ENCODE measurements around the gene DHRS1. TPM values are rescaled to one million over a fixed set of nuclear protein-coding genes. Genes with fewer than 3 reads are reported as not detected.
A peak's percentile ranks its signal among the peaks of the same experiment; 100 is the strongest.
"Not testable (repeated sequence)": the region's sequence is repeated elsewhere in the genome, so short reads cannot be mapped to it uniquely, and the experiment has no call there.

Gene DHRS1
- total and polyA plus RNA-seq, 7 donors = 13.9 to 56.6 (median 34.6) TPM

DNA sequence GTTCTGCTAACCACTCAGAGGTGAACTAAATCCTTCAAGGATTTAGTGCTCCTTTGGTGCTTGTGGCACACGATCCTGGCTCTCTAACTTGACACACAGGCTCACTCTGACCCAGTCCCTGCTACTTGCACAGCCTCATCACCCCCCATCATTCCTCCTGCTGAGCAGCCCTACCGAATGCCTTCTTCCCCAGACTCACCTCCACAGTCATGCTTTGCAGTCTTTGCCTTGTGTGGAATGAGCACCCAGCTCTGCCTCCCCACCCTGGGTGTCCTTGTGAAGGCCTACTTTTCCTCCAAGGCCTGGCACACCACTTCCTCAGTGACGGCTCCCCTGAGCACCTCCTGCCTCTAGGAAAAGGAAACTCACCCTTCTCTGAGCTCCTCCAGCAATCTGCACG is 49.2 kb downstream of the DHRS1 start:
- no peaks in the 10 kb centered on the region for H3K4me1 ChIP-seq
- no peaks in the 10 kb centered on the region for H3K27me3 ChIP-seq
- no peak overlapping the region for H3K4me3 ChIP-seq
- H3K27ac ChIP-seq = no peak overlapping the region
- no peaks in the 10 kb centered on the region for H3K9me3 ChIP-seq
- TF ChIP-seq POLR2A (IDR thresholded peaks at IDR 0.05) (no peak), EP300 (IDR thresholded peaks at IDR 0.05) (no peak), POLR2AphosphoS5 (IDR thresholded peaks at IDR 0.05) (no peak), CTCF (IDR thresholded peaks at IDR 0.05) (no peak)
- 72 to 76% methylated on average over 4 of the region's 4 CpGs for WGBS, 2 donors
- H3K36me3 ChIP-seq = no peaks in the 10 kb centered on the region
- DNase-seq = peak; percentile 39
- intact Hi-C loops (cut with DNase I) = no loop called here

DNA sequence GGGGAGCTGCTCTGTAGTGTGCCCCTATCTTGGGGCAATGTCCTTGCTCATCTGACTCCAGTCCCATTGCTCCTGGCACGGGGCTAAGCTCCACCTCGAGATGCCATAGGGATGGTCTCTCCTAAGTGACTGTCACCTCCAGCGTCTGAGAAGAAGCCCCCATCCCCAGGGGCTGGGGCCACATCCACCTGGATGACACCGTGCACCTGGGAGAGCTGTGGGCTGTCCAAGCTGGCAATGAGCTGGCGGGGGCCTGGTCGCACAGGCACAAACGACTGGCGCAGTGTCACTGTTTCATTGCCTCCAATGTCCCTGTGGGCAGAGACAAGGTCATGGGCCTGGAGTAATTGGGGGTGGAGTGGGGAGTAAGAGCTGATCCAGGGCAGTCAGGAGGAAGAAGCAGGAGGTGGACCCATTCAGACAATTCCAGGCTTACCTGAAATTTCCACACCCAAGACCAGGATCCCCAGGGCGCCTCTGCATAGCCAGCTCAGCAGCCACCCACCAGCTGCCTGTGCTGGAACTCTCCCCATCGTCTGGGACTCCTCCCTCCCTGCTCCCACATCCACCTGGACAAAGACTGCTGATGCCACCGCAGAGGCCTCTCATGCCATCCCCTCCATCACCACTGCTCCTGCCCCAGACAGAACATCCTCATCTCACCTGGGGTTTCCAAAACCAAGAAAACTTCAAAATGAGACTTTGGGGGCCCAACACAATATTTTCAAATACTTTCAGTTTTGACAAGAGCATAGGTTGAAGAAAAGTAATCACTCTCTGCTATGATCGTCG is 50.2 kb downstream of the DHRS1 start:
- Histone ChIP-seq H3K4me1 (no peaks in the 10 kb centered on the region), H3K4me3 (no peak overlapping the region), H3K27ac (no peak overlapping the region), H3K9me3 (no peaks in the 10 kb centered on the region), H3K27me3 (no peaks in the 10 kb centered on the region), H3K36me3 (no peaks in the 10 kb centered on the region)
- WGBS, 2 donors = 81 to 82% methylated on average over 13 of the region's 13 CpGs
- no peak for TF ChIP-seq POLR2AphosphoS5 (IDR thresholded peaks at IDR 0.05)
- TF ChIP-seq EP300 (IDR thresholded peaks at IDR 0.05) = no peak
- TF ChIP-seq CTCF (IDR thresholded peaks at IDR 0.05) = no peak
- TF ChIP-seq POLR2A (IDR thresholded peaks at IDR 0.05) = no peak
- DNase-seq = peak; percentile 33
- intact Hi-C loops (cut with DNase I) = no loop called here

- intact Hi-C loops (cut with DNase I) = no loop called here
- 79 to 82% methylated on average over 7 of the region's 7 CpGs for WGBS, 2 donors
- TF ChIP-seq POLR2A (IDR thresholded peaks at IDR 0.05) (no peak), CTCF (IDR thresholded peaks at IDR 0.05) (no peak), POLR2AphosphoS5 (IDR thresholded peaks at IDR 0.05) (no peak), EP300 (IDR thresholded peaks at IDR 0.05) (no peak)
- Histone ChIP-seq H3K27ac (no peak overlapping the region), H3K9me3 (no peaks in the 10 kb centered on the region), H3K4me3 (no peak overlapping the region), H3K27me3 (no peaks in the 10 kb centered on the region), H3K4me1 (peaks cover 0 to 10% (median 9%) of the 10 kb centered on the region in 4 donors), H3K36me3 (no peaks in the 10 kb centered on the region)
- no peak for DNase-seq
These were observed 52.2 kb downstream of the DHRS1 start for GRCh38 chr14:24247422-24247821.

DNA sequence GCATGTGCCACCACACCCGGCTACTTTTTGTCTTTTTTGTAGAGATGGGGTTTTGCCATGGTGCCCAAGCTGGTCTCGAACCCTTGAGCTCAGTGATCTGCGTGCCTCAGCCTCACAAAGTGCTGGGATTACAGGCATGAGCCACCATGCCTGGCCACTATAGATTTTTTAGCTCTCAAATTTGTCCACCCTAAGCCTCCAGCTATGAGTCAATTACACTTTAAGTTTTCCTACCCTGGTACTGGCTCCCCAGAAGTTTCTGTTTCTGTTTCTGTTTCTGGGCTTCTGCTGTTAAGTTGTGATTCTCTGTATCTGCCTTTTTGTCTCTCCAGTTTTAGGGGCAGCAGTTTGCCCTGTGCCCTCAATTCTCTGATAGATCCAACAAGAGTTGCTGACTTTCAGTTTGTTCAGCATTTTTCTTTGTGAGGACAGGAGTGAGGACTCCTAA is 52.8 kb downstream of the DHRS1 start:
- Histone ChIP-seq H3K4me1 (peaks cover 0 to 11% (median 10%) of the 10 kb centered on the region in 4 donors), H3K9me3 (no peaks in the 10 kb centered on the region), H3K4me3 (no peak overlapping the region), H3K27me3 (no peaks in the 10 kb centered on the region), H3K36me3 (no peaks in the 10 kb centered on the region), H3K27ac (no peak overlapping the region)
- DNase-seq = no peak
- TF ChIP-seq POLR2AphosphoS5 (IDR thresholded peaks at IDR 0.05) (no peak), EP300 (IDR thresholded peaks at IDR 0.05) (no peak), CTCF (IDR thresholded peaks at IDR 0.05) (no peak), POLR2A (IDR thresholded peaks at IDR 0.05) (no peak)
- intact Hi-C loops (cut with DNase I) = no loop called here
- WGBS, 2 donors = 80 to 90% methylated on average over 3 of the region's 3 CpGs

- H3K27me3 ChIP-seq; H3K36me3 ChIP-seq; intact Hi-C loops (cut with DNase I); H3K4me3 ChIP-seq; H3K27ac ChIP-seq; H3K9me3 ChIP-seq: not testable (repeated sequence)
- H3K4me1 ChIP-seq = peaks cover 0 to 25% (median 24%) of the 10 kb centered on the region in 4 donors
- WGBS, 2 donors = 92 to 95% methylated on average over 11 of the region's 11 CpGs
- DNase-seq = peak; percentile 54
These were observed 54.2 kb downstream of the DHRS1 start for GRCh38 chr14:24245350-24245749.

Measured in sigmoid colon (tissue), 7 donors.